Suppressor macrophage (primary cell): Measurements from ENCODE around the gene FGD2.
A peak's percentile ranks its signal among the peaks of the same experiment; 100 is the strongest.
"Not testable (repeated sequence)": the region's sequence is repeated elsewhere in the genome, so short reads cannot be mapped to it uniquely, and the experiment has no call there.

Source experiments
- DNase-seq, 4 experiments: peaks; one replicate each; pipeline ENCODE4 v3.0.0-alpha.2; 2020 to 2022

Gene FGD2

DNA sequence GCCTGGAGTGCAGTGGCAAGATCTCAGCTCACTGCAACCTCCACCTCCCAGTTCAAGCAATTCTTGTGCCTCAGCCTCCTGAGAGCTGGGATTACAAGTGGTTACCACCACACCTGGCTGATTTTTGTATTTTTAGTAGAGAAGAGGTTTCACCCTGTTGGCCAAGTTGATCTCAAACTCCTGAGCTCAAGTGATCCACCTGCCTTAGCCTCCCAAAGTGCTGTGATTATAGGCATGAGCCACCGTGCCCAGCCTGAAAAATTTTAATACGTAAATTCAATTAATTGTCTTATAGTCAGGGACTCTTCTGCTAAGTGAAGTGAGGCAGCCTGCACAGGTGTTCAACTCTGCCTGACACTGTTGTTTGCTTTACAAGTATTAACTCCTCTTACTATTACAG, 15.1 kb upstream of the FGD2 start:
- DNase-seq = not testable (repeated sequence)

DNA sequence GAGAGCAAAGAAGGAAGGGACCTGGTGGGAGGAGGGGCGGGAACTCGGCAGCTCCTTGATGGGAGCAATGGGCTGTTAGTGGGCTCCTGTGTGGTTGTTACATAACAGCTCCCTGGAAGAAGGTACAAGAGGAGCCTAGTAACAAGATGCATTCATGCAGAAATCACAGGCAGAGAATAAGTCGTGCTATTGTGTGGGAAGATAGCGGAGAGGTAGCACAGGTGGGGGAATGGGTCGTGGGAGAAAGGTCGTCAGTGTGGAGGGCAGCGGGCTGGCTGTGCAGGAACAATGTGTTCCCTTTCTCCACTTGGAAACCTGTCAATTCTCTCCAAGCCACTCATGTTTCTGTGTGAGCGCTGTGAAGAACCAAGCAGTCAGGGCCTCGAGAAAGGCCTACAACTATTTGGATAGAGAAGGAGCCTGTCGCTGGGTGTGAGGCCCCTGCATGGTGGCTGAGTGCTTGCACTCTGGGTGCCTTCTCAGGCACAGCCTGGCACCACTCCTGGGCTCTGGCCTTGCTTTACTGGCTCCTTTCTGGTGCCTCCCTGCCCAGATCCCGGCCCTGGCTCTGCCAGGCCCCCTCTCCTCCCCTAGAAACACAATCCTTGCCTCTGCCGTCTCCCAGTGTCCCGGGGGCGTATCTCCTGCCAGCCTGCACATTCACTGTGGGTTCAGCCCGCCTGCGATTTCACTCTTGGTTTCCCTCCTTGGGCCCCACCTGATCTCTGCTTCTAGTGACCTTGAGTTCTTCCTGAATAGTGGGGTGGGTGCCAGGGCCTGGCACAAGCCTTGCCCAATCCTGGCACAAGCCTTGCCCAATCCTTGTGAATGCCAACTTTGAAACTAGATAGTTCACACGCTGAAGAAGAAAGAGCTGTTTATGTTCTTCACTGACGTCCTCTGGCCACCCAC, 7.4 kb upstream of the FGD2 start:
- DNase-seq = no peak

DNA sequence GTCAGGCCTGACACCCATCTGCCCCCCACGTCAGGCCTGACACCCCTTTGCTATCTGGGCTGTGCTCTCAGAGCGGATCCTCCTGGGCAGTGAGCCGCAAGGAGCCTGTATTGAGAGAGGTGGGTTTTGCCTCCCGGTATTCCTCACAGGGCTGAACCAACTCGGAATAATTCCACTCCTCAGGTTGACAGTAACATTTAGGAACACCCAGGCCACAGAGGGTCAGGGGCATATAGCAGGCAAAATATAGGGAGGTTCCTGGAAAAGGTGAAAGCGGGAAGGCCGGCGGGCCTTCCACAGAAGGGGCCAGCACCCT, 6.8 kb upstream of the FGD2 start:
- no peak for DNase-seq

DNA sequence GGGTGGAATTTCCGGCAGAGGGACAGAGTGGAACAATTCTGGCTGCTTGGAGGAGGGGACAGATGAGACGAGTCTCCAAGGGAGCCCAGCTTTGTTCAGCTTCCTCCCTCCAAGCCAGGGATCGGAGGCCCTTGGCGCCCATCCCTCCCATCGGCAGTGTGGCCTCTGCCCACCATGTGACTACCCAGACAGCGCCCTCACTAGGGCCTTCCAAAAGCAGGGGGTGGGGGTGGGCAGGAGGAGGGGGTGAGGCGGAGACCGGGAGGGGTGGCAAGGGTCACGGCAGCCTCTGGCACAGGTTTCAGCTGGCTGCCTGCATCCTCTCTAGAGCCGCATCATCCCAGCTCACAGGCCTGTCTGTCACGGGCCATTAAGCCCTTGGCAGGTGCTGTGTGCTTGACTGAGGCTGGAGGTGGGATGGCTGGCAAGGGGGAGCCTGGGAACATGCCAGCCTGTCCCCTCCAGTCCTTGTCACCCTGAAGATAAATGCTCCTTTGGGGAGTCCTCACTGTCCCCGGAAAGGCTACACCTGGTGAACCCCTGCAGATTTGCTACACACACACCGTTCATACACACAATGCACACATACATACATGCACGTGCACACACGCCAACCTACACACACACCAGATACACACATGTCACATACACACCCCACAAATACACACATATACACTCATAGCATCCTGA, 6.2 kb upstream of the FGD2 start:
- no peak for DNase-seq

DNA sequence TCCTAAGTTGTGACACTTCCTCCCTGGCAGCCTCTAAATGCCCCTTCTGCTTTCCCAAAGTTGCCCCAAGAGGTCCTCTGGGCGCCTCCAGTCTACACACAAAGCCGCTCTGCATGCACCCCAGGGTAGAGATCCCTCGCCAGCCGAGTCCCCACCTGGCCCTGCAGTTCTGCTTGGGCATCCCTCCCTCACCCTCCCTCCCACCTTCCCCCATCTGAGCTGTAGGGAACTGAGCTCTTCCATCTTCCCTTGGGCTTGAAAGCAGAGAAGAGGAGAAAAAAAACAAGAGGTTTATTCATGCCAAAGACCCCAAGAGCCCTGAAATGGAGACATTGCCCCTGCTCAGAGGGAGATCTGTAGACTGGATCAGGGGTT, 5.7 kb upstream of the FGD2 start:
- DNase-seq = no peak

DNA sequence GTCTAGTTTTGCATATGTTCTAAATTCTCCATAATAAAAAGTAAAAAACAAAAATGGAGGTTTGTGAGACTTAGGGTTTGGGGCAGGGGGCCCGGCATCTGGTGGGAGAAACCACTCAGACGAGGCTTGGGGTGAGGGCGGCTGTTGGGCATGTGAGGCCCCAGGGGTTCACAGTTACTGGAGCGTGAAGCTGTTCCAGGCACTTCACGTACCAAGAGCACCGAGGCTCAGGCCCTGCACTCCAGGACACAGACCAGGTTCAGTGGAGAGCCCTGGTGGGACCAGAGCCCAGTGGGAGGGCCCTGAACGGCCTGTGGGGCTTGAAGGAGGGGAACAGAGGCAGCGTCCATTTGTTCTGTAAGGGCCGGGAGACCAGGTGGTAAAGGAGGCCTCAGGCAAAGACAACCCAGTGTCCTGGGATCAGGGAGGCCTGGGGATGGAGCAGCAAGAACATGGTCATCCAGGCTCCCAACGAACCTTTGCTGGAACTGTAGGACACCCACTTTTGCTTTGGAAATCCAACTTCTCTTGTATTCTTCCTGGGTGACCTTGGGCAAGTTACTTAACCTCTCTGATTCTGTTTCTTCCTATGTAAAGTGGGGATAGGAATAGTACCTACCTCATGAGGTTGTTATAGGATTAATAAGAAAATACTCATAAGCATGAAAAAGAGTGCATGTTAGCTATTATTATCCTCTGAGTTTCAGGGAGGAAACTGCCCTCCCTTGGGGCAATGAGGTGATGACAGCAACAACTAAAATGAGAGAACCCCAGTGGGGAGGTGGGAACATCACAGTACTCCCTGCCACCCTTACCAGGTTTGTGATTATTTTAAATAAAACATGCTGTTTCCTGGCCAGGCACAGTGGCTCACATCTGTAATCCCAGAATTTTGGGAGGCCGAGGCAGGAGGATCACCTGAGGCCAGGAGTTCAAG, 1.1 kb upstream of the FGD2 start:
- DNase-seq = no peak

DNA sequence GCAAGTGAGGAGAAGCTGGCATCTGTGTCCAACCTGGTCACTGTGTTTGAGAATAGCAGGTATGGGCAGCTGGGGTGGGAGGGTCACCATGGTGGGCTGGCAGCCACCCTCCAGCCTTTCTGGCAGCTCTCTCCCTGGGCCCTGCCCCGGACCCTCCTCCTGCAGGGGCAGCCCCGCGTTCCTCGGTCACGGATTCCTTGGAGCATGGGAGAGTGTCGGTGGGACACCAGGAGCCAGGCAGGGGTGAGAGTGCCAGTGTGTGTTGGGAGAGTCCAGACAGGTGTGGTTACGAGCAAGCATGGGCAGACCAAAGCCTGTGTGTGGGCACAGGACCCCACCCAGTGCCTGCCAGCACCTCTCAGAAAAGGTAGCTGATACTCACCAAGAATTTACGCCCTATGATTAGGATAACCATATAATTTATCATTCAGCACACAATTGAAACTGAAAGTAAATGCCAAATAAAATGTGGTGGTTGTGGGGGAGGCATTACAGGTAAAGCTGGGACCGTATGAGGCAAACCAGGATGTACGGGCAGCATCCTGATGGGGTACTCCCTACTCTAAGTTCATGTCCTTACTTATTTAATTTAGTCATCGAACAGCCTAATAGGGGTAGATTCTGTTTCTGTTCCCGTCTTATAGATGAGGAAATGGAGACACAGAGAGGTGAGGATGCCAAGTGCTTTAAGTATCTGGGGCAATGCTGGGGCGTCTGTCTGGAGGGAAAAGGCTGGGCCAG, 542 bp downstream of the FGD2 start:
- peak in 1 of 4 experiments; percentile 19 for DNase-seq

DNA sequence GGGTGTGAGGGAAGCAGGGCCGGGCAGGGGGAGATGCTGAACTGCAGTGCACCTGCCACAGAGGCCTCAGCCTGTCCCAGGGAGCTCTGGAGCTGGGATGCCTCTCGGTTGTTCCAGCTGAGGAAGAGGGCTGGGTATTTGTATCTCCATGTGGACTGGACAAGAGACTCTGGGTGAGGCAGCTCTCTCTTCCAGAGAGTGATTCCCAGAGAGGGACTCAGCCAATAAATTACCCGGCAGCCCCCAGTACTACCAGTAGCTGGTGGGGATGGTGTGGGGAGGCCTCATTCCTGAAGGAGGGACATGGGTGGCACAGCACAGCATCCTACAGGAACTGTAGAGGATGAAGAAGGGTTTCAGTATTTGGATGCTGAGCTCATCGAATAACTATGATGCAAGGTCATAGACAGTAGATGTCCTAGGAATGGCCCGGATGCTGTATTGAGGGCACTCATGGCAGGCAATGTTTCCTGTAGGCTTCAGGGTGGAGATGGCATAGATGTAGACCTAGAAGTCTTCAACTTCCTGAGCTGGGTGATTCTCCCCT, 1.4 kb downstream of the FGD2 start:
- peak; percentile 22 to 51 (median 44) for DNase-seq

DNA sequence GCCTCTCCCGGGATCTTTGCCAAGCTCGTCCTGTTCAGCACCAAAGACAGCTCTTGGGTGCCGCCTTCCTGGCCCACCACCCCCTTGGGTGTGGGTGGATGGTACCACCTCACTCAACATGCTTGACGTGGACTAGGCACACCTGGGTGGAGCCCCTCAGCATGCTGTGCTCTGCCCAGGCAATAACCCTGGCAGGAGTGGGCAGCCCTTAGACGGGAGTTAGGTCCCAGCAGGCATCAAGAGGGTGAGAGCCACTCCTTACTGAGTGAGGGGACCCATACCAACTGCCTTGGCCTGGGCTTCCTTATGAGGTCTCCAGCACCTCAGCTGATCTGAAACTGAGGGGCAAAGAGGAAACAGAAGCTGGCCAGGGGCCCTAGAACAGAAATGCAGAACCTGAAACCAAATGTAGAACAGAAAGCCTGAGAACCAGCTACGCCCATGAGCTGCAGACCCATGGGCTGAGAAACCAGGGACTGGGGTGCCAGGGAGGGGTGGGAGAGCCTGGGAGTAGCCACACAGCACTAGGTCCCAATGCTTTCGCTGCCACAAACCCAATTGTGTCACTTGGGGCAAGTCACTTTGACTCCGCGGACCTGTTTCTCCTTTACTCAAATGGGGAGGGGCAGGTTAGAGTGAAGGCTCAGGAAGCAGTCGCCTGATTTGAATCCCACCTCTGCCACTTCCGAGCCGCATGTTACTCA, 2.0 kb downstream of the FGD2 start:
- DNase-seq = peak; percentile 76 to 90 (median 86)

DNA sequence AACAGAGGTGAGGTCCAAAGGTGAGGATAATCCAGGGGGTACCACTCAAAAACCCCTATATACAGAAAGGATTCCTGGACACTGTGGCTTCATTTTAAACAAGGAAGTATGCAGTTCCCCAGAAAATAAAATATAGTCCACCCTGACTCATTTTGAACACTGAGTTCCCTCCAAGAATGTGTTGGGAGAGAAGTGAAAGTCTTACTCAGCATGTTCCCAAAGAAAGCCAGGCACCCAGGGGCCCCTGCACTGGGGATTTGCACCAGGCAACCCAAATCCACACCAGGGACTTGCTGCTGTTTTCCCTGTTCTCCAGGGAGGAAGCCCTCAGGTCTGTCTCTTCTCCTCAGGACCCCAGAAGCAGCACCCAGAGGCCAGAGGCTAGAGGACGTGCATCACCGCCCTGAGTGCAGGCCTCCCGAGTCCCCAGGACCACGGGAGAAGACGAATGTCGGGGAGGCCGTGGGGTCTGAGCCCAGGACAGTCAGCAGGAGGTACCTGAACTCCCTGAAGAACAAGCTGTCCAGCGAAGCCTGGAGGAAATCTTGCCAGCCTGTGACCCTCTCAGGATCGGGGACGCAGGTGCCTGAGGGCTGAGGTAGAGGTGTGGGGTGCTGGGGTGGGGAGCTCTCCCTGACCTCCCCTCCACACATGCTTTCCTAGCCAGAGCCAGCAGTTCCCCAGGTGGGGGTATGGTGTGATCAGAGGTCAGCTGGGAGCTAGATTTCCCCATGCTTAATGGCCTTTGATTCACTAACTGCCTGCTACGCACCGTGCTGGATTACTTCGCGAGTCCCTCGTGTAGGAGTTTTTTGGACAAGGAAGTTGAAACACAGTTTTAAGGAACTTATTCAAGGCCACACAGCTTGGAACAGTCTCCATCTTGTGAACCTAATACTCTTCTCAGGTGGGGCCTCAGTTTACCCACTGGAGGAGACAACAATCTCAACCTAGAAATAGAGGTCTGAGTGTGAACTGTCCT, 3.3 kb downstream of the FGD2 start:
- DNase-seq = peak; percentile 66 to 82 (median 76)

DNA sequence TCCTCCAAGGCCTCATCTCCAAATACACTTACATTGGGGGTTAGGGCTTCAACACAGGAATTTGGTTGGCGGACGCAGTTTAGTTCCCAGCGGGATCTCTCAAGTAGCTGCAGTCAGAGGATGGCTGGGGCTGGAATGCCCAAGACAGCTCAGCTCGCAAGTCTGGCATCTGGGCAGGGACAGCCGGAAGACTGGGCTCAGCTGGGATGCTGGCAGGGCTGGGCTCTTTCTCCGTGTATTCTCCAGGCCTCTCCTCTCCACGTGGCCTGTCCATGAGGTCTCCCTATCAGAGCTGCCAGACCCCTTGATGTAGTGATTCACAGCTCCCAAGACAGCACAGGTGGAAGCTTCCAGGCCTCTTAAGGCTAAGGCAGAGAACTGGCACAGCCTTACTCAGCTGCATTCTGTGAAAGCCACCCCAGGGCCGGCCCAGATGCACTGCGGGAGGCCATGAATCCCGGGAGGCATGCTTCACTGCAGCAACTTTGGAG, 5.0 kb downstream of the FGD2 start:
- no peak for DNase-seq

DNA sequence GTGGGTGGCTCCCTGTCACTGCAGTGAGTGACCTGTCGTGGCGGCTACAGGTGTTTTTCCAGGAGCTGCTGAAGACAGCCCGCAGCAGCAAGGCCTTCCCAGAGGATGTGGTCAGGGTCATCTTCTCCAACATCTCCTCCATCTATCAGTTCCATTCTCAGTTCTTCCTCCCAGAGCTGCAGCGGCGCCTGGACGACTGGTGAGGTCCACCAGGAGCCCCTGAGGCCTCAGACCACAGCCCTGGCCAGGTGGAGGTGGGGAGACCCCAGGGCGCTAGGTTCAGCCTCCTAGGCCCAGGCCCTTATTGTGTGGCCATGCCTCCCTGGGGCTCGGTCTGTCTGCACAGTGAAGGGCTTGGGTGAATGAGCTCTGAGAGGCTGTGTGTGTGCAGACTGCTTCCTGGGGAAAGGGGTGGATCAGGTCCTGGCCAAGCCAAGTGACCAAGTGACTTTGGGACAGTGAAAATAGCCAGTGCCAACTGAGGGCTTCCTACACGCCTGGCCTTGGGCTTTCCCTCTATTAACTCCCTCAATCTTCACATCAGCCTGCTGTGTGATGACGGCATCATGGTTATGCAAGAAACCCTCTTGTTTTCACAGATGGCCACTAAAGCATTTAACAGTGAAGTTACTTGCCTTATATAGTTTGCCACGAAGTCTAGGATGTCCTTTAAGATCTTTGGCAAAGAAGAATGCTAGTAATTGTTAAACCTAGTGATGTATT, 6.4 kb downstream of the FGD2 start:
- peak; percentile 36 to 65 (median 50) for DNase-seq

DNA sequence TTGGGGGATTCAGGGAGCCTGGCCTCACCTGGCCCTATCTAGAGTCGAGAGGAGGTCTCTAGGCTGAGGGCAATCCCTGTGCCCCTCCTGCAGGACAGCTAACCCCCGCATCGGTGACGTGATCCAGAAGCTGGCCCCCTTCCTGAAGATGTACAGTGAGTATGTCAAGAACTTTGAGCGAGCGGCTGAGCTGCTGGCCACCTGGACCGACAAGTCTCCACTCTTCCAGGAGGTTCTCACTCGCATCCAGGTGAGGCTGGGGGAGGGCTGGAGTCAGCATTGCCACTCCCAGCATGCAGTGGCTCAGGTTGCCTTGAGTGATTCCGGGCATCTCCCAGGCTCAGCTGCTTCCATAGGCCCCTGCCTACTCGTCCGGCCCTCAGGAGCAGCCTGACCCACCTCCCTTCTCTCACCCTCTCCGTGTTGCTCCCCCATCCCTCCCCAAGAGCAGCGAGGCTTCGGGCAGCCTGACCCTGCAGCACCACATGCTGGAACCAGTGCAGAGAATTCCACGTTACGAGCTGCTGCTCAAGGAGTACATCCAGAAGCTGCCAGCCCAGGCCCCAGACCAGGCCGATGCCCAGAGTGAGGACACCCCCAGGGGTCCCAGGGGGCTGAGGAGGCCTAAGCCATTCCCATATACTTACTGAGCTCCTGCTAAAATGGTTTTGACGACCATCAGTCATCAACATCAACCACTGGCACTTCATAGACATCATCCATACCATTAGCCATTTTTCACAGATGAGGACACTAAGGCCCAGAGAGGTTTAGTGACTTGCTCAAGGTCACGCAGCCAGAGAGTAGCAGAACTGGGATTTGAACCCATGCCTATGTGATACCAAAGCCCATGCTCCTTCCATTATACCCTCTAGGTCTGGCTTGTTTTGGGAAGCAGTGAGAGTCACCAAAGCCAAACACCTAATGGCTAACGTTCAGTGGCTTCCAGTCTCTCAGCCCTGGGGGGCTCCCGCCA, 8.3 kb downstream of the FGD2 start:
- no peak for DNase-seq

DNA sequence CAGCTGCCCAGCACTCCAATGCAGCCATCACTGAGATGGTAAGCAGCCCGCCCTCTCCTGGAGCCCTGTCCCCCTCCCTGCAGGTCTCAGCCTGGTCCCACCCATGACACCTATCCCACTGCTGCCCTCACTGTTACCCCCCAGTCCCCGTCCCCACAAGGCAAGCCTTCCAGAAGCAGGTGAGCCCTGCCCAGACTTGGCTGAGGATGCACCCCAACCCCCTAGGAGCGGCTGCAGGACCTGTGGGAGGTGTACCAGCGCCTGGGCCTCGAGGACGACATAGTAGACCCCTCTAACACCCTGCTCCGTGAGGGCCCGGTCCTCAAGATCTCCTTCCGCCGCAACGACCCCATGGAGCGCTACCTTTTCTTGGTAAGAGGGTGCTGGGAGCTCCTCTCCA, 9.2 kb downstream of the FGD2 start:
- no peak for DNase-seq

DNA sequence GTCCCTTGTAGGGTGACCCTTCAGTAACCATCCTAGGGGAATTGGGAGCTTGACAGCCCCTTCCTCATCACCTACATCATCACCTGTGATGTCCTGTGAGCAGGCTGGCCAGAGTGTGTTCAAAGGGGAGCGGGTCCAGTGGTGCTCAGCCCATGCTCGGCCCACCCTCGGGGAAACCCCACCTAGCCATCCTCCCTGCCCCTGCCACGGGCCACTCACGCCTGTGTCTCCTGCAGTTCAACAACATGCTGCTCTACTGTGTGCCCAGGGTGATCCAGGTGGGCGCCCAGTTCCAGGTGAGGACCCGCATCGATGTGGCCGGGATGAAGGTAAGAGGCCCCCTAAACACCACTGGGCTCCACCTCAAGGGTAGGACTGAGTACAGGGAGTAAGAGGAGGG, 10.1 kb downstream of the FGD2 start:
- no peak for DNase-seq

DNA sequence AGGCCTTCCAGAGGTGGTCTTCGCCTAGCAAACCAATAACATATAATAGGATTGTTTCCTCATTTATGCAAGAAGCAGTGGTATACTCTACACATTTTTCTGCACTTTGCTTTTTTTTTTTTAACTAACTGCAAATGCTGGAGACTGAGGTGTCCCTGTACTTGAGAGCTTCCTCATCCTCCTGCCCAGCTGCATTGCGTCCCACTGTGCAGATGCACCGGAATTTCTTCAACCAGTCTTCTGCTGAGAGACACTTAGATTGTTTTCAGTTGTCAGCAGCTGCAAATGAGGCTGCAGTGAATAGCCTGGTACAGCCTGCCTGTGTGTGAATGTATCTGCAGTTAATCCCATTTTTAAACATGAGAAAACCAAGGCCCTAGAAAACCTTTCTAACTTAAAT, 11.5 kb downstream of the FGD2 start:
- DNase-seq = no peak

DNA sequence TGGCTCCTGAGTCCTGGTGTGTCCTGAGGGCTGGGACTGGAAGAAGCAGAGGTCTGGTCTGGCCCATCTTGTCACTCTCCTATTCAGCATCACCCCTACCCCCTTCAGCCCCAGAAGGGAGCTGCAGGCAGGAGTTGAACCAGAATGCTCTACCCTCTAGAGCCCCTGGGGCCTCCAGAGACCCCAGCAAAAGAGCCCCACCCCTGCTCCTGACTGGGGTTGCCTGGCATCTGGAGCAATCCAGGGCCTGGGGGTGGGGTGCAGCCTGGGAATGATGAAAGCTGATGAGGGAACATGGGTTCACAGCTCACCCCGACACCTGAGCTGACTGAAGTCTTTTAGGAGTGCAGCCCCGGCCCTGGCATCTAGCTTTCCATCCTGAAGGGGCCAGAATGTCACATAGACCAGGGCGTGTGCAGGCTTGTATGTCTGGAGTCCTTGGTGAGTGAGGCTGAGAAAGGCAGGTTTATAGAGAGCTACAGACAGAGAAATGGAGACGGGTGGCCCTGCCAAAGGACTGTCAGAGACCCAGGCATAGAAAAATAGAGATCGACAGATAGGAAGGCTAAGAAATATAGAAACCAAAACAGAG, 12.2 kb downstream of the FGD2 start:
- DNase-seq = no peak
